GM18873 (cell line): ENCODE data around the gene SPATA22.
"Not testable (repeated sequence)": the region's sequence is repeated elsewhere in the genome, so short reads cannot be mapped to it uniquely, and the experiment has no call there.

Experiments
- ATAC-seq: cut with Tn5 transposase; IDR thresholded peaks from one replicate; pipeline ENCODE4 v1.9.1; 2021; ENCODE audit warnings: mild to moderate bottlenecking, moderate library complexity, moderate number of reproducible peaks; ENCODE audit not compliant: unreplicated experiment, low FRiP score

The SPATA22 gene

GRCh38 chr17:3475251-3475685 lies 3.6 kb upstream of the SPATA22 start:
- no peak for ATAC-seq

GRCh38 chr17:3474212-3474611 lies 2.6 kb upstream of the SPATA22 start:
- ATAC-seq: no peak

- ATAC-seq: no peak
These were observed 518 bp upstream of the SPATA22 start for GRCh38 chr17:3472137-3472536.

DNA sequence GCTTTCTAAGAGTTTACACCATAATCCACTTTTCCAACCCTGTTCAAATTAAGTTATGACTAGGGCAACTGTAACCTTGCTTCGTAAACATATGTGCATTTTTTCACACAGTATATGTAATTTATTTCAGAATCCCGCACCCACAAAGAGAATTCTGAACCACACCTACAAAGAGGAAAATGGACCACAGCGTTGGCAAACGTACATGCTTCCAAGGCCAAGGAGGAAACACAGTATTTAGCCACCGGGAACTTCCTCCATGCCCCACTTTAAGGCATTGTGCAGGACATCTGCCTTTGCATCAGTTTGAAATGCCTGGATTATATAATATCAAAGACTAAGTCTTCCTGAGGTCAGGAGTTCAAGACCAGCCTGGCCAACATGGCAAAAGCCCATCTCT lies 2.1 kb downstream of the SPATA22 start:
- no peak for ATAC-seq

DNA sequence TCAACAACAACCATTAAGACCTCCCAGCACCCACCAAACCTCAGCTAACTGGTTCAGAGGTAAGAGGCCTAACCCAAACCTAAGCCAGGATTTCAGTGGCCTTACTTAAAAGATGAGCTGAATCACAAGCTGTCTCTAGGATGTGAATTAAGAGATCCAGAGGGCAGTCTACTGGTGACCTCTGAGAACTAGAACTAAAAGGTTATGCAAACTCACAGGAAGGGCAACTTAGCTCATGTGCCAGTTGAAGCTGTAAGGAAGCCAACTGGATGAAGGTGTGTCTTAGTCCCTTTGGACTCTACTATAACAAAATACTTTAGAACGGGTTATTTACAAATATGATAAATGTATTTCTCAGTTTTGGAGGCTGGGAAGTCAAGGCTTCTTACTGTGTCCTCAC lies 5.3 kb downstream of the SPATA22 start:
- ATAC-seq: not testable (repeated sequence)

DNA sequence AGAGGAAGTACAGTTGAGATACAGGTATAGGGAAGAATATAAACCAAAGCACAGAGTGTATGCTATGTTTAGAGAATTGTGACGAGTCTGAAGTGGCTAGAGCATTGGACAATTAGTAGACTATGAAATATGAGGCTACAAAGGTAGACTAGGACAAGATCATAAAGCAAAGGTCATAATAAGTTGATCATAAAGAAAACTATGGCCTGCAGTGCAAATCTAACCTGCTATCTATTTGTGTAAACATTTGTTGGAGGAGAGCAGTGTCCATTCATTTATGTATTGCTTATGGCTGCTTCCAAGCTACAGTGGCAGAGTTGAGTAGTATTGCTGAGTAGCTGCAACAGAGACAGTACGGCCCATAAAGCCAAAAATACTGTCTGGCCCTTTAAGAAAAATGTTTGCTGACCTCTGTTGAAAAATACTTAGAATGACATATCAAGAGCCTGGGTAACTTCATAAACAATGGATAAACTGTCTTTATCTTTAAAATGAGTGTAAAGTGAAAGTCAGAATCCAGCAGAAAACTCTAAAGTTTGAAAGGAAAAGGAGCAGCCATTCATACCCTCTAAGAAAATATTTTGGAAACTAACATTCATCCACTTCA lies 23.5 kb downstream of the SPATA22 start:
- no peak for ATAC-seq

- ATAC-seq: no peak
These were observed 24.0 kb downstream of the SPATA22 start for GRCh38 chr17:3447625-3448024.

- no peak for ATAC-seq
These were observed 31.2 kb downstream of the SPATA22 start for GRCh38 chr17:3440451-3440850.

- no peak for ATAC-seq
These were observed 33.3 kb downstream of the SPATA22 start for GRCh38 chr17:3438368-3438767.

GRCh38 chr17:3433741-3434140 lies 37.9 kb downstream of the SPATA22 start, which contains the start of gene OR1E2:
Gene OR1E2 (minus strand): TSS chr17:3433841. CDS start chr17:3433841, 0 bp downstream.
- no peak for ATAC-seq

DNA sequence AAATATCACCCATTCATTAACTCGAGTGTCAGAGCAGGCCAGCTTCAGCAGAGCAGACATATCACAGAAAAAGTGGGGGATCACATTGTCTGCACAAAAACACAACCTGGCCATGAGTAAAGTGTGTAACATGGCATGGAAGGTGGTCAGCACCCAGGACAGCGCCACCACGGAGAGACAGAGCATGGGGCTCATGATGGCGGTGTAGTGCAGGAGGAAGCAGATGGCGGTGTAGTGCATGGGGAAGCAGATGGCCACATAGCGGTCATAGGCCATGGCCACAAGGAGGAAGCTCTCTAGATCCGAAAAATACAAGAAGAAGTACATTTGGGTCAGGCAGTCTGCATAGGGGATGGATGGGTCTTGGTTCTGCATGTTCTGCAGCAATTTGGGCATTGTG lies 38.4 kb downstream of the SPATA22 start:
- ATAC-seq: not testable (repeated sequence)

DNA sequence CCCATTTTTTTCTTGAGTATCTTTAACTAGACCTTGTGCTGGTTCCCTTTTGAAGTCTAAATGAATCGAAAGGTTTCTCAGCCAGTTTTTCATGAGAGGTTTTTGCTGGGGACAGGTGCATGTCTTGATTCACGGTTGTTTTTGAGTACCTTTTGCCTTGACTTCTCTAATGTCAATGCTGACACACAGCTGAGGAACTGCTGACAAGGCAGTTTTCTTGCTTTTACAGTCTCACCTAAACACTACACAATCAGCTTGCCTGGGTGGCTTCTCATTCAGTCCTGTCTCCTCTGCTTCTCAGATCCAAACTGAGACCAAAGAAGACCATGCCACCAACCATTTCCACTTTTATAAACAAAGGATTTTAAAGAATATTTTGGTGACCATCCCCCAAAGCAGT lies 53.4 kb downstream of the SPATA22 start:
- ATAC-seq: no peak

DNA sequence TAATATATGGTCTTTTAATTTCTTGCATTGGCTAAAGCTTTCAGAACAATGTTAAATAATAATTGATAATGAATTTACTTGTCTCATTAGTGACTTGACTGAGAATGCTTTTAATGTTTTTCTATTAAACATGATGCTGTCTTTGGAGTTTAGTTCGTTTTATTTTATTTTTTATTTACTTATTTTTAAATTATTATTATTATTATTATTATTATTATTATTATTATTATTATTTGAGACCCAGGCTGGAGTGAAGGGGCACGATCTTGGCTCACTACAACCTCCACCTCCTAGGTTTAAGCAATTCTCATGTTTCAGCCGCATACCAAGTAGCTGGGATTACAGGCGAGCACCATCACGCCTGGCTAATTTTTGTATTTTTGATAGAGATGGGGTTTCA lies 56.0 kb downstream of the SPATA22 start:
- ATAC-seq: no peak

GRCh38 chr17:3412216-3412615 lies 59.4 kb downstream of the SPATA22 start:
- not testable (repeated sequence) for ATAC-seq

DNA sequence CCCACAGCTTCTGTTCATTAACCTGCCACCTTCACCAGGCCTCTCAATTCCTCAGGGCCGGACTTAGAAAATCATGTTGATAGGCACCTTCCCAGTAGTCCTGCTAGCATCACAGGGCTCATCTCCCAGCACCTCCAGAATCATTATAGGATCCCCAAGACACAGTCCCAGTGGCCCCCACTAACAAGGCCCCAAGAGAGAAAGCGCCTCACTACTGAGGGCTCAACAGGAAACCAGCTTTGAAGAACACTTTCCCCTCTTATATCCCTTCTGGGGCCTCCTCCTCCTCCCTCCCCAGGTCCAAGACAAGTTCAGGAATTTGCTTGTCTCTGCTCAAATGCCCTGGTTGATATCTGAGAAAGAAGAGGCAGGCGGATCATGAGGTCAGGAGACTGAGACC lies 60.5 kb downstream of the SPATA22 start, which contains the start of gene OR3A3:
Gene OR3A3 (plus strand): TSS at position 301 of the 400 bp plus-strand sequence.
- no peak for ATAC-seq

- ATAC-seq: not testable (repeated sequence)
These were observed 67.8 kb downstream of the SPATA22 start for GRCh38 chr17:3403856-3404255.

DNA sequence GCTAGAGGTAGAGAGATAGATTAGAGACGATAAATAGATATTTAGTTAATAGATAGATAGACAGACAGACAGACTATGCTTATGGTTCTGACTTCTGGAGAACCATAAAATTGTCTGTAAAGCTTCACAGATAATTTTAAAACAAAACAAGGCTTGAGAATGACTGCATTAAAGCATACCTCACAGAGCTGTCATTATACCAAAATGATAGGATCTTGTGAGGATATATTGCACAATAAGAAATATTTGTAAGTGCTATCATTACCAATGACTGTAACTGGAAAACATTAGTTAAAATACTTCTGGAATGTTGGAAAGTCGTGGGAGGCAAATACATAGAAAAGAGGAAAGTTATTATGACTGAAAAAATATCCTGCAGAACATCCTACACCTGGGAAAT lies 69.8 kb downstream of the SPATA22 start:
- no peak for ATAC-seq

DNA sequence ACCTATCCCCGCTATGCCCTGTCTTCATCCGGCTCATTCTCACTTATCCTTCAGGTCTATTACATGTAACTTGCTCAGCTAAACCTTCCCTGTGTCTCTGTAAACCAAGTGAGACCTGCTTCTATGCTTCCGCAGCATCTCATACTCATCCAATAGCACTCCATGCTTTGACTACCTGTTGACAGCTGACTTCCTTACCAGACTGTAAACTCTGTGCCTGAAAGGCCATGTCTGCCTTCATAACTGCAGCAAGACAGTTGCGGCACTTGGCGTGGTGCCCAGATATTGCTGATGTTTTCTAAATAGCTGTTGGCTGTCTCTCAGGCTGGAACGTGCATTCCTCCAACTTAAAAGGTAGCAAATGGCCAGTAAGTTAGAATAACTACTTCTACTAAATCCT lies 71.6 kb downstream of the SPATA22 start:
- no peak for ATAC-seq

- no peak for ATAC-seq
These were observed 73.3 kb downstream of the SPATA22 start, which contains the start of gene OR1E1 for GRCh38 chr17:3398310-3398709. Gene OR1E1 (minus strand): TSS chr17:3398410. CDS start chr17:3398410, 0 bp downstream.

GRCh38 chr17:3397801-3398200 lies 73.8 kb downstream of the SPATA22 start:
- ATAC-seq: not testable (repeated sequence)
